Spleen (tissue), 7 donors: Measurements from ENCODE around the gene CDK8.

Experiments used
- CTCF ChIP-seq, 11 experiments: fragments of 200-600 bp in 7 of 11; fragments of 450-650 bp in 4 of 11; sonication (generic) in 4 of 11; IDR thresholded peaks in 8 of 11; conservative IDR thresholded peaks in 3 of 11; 1 replicate in 7 of 11; 2 replicates in 4 of 11; pipeline versions ENCODE4 v1.4.0 to v1.8.0; 2016 to 2021; ENCODE audit warnings: antibody characterized with exemption in 11 of 11, inconsistent platforms in 4 of 11, mild to moderate bottlenecking in 1 of 11
- POLR2A ChIP-seq, 3 donors: fragments of 450-650 bp; IDR thresholded peaks; one replicate each; pipeline ENCODE4 v1.5.1; 2017; ENCODE audit warnings: antibody characterized with exemption in 3 of 3, mild to moderate bottlenecking in 1 of 3
- donor health status: DM: no; HTN: no; CAD: no; lungs with moderate emphysema.
- donor health status: DM: no; HTN: no; CAD: no.
- donor health status: DM: no; HTN: no; CAD: no.

GRCh38 chr13:26295812-26296211 lies 41.9 kb downstream of the CDK8 start:
- TF ChIP-seq POLR2A (IDR thresholded peaks at IDR 0.05) (no peak), CTCF (IDR thresholded peaks at IDR 0.05 in 8 of 11, conservative IDR thresholded peaks at IDR 0.05 in 3 of 11) (no peak)
